Measurements from ENCODE around the gene MOK.

MOK gene

GRCh38 chr14:102184316-102185035 is 120.5 kb downstream of the MOK start:
- no peak overlapping the region for H3K4me3 ChIP-seq (ENCODE audit: low read depth, low read length)
- TF ChIP-seq CTCF (IDR thresholded peaks at IDR 0.05; ENCODE audit: low read depth, low read length, missing control alignments) = no peak
- no peak for DNase-seq (ENCODE audit: low read depth)

- H3K4me3 ChIP-seq (ENCODE audit: low read depth, low read length) = no peak overlapping the region
- DNase-seq (ENCODE audit: low read depth) = no peak
- no peak for TF ChIP-seq CTCF (IDR thresholded peaks at IDR 0.05; ENCODE audit: low read depth, low read length, missing control alignments)
Measured at GRCh38 chr14:102183886-102184285, 121.1 kb downstream of the MOK start.

- no peak overlapping the region for H3K4me3 ChIP-seq (ENCODE audit: low read depth, low read length)
- no peak for DNase-seq (ENCODE audit: low read depth)
- TF ChIP-seq CTCF (IDR thresholded peaks at IDR 0.05; ENCODE audit: low read depth, low read length, missing control alignments) = no peak
Measured at GRCh38 chr14:102182936-102183619, 121.9 kb downstream of the MOK start.

GRCh38 chr14:102182190-102182589 is 122.8 kb downstream of the MOK start:
- DNase-seq (ENCODE audit: low read depth) = no peak
- no peak for TF ChIP-seq CTCF (IDR thresholded peaks at IDR 0.05; ENCODE audit: low read depth, low read length, missing control alignments)

GRCh38 chr14:102181187-102181586 is 123.8 kb downstream of the MOK start:
- no peak overlapping the region for H3K4me3 ChIP-seq (ENCODE audit: low read depth, low read length)
- TF ChIP-seq CTCF (IDR thresholded peaks at IDR 0.05; ENCODE audit: low read depth, low read length, missing control alignments) = no peak
- no peak for DNase-seq (ENCODE audit: low read depth)

More at GRCh38 chr14:102182190-102182589, 122.8 kb downstream of the MOK start:
- no peak overlapping the region for H3K4me3 ChIP-seq (ENCODE audit: low read depth, low read length)

GRCh38 chr14:102180248-102180998 is 124.5 kb downstream of the MOK start:
- no peak for DNase-seq (ENCODE audit: low read depth)
- no peak overlapping the region for H3K4me3 ChIP-seq (ENCODE audit: low read depth, low read length)
- no peak for TF ChIP-seq CTCF (IDR thresholded peaks at IDR 0.05; ENCODE audit: low read depth, low read length, missing control alignments)
